ENCODE results near the gene ADGRF5.

GRCh38 chr6:46961711-46962110 lies 40.0 kb upstream of the ADGRF5 start:
- TF ChIP-seq CTCF (conservative IDR thresholded peaks at IDR 0.05 in 1 of 2, IDR thresholded peaks at IDR 0.05 in 1 of 2; ENCODE audit: extremely low read depth in 1 of 2, insufficient read depth in 1 of 2, low read depth in 1 of 2, low read length in 2 of 2) (no peak), EZH2 (IDR thresholded peaks at IDR 0.05; ENCODE audit: borderline replicate concordance, low read length) (no peak)
